ENCODE data around the gene CLDN5. TPM values are rescaled to one million over a fixed set of nuclear protein-coding genes. Genes with fewer than 3 reads are reported as not detected.

CLDN5 gene
- total RNA-seq, 1 experiment from 2014 or later = 0.44 TPM

DNA sequence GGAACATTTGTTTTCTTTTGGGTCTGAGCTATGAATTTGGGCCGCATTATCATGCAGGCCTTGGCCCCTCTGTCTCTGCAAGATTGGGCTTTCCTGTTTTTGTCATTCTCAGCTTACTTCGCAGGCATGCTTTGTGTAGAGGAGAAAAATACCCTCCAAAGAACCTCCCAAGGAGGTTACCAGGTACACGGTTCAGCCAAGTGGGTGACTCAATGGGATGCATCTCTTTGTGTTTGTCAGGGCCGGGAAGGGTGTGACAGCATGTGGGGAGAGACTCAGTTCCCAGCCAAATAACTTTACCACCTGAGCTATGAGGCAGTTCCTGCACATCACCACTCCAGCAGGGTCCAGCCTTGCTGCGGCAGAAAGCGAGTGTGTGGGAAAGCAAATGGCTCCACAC lies 47.8 kb upstream of the CLDN5 start:
- Histone ChIP-seq H3K4ac (ENCODE audit: low read depth, low read length) (no peak overlapping the region), H3T11ph (ENCODE audit: low read length) (no peak overlapping the region), H3K14ac (ENCODE audit: insufficient read depth, low read length) (no peak overlapping the region), H3K27me3 (ENCODE audit: insufficient read depth, low read length) (no peaks in the 10 kb centered on the region), H3K9ac (ENCODE audit: extremely low read depth, insufficient read length, low read length) (no peak overlapping the region), H2BK20ac (ENCODE audit: low read depth, low read length, poor library complexity, severe bottlenecking) (no peak overlapping the region), H4K5ac (ENCODE audit: insufficient read length, low read depth, low read length) (no peak overlapping the region), H3K79me2 (ENCODE audit: insufficient read depth, low read length) (no peaks in the 10 kb centered on the region), H2BK12ac (ENCODE audit: insufficient read length, low read depth, low read length) (no peak overlapping the region), H2AFZ (ENCODE audit: low read length) (no peak overlapping the region), H3K23me2 (ENCODE audit: insufficient read length, low read depth, low read length, poor library complexity, severe bottlenecking) (peaks cover 3% of the 10 kb centered on the region), H3K79me1 (ENCODE audit: insufficient read depth, low read depth, low read length, poor library complexity, severe bottlenecking) (no peaks in the 10 kb centered on the region), H2BK5ac (ENCODE audit: insufficient read length, low read length) (no peak overlapping the region), H3K4me1 (ENCODE audit: insufficient read depth, low read length) (no peaks in the 10 kb centered on the region), H3K56ac (ENCODE audit: insufficient read length, low read depth, low read length) (no peak overlapping the region), H2AK5ac (ENCODE audit: insufficient read length, low read length) (no peak overlapping the region), H2BK15ac (ENCODE audit: low read depth, low read length) (no peak overlapping the region), H3K4me2 (ENCODE audit: insufficient read depth, insufficient read length, low read length) (no peak overlapping the region), H3K9me3 (ENCODE audit: control insufficient read depth, low read depth, low read length) (no peaks in the 10 kb centered on the region), H2BK120ac (ENCODE audit: low read depth, low read length, poor library complexity, severe bottlenecking) (no peak overlapping the region), H3K23ac (ENCODE audit: insufficient read length, low read depth, low read length) (no peak overlapping the region), H4K20me1 (ENCODE audit: control insufficient read depth, insufficient read depth, insufficient read length) (no peaks in the 10 kb centered on the region), H4K8ac (replicated peaks; ENCODE audit: insufficient read length, low read depth, low read length) (no peak overlapping the region), H3K27ac (ENCODE audit: insufficient read length, low read depth, low read length) (no peak overlapping the region), H3K18ac (ENCODE audit: insufficient read length, low read depth, low read length) (no peak overlapping the region), H4K91ac (ENCODE audit: insufficient read length, low read depth, low read length) (no peak overlapping the region)
- no peaks in the 10 kb centered on the region; a peak in 1 of 5 replicates for H3K9me3 Mint-ChIP-seq
- DNase-seq = no peak
- no peaks in the 10 kb centered on the region for H3K36me3 Mint-ChIP-seq (ENCODE audit: insufficient read depth in 1 of 3, low read depth in 3 of 3)
- H3K27me3 Mint-ChIP-seq (ENCODE audit: low read depth) = peaks cover 12% of the 10 kb centered on the region
- no peak overlapping the region for H3K4me3 Mint-ChIP-seq
- peaks cover 16 to 18% of the 10 kb centered on the region in 2 experiments for H3K4me1 Mint-ChIP-seq
- TF ChIP-seq, protein P1, sequence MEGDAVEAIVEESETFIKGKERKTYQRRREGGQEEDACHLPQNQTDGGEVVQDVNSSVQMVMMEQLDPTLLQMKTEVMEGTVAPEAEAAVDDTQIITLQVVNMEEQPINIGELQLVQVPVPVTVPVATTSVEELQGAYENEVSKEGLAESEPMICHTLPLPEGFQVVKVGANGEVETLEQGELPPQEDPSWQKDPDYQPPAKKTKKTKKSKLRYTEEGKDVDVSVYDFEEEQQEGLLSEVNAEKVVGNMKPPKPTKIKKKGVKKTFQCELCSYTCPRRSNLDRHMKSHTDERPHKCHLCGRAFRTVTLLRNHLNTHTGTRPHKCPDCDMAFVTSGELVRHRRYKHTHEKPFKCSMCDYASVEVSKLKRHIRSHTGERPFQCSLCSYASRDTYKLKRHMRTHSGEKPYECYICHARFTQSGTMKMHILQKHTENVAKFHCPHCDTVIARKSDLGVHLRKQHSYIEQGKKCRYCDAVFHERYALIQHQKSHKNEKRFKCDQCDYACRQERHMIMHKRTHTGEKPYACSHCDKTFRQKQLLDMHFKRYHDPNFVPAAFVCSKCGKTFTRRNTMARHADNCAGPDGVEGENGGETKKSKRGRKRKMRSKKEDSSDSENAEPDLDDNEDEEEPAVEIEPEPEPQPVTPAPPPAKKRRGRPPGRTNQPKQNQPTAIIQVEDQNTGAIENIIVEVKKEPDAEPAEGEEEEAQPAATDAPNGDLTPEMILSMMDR (conservative IDR thresholded peaks at IDR 0.05) = no peak
- no peak overlapping the region; a peak in 1 of 7 replicates for H3K27ac Mint-ChIP-seq
- no CpG with 5 or more reads among the region's 6 CpGs for WGBS (ENCODE audit: extremely low coverage, insufficient read length, low lambda C conversion rate)

Data from H9 (cell line).